GM12878 (cell line): ENCODE measurements around the gene ATXN7L1. TPM values are rescaled to one million over a fixed set of nuclear protein-coding genes. Genes with fewer than 3 reads are reported as not detected.

Experiments
- ATAC-seq: fragments of 200-7000 bp; cut with Tn5 transposase; 3 replicates; pipeline ENCODE4 v1.9.1; 2020; ENCODE audit warnings: mild to moderate bottlenecking, moderate library complexity
- BruUV-seq: library from RNA; stranded (reverse); fragments of 400-500 nt; replicated peaks from 2 replicates; lab custom pipeline; 2021; lab: Mats Ljungman, UMichigan
- CTCF ChIA-PET: fragments of 300-600 bp; sonication (Branson Sonifier 250); formaldehyde crosslinking; extraction: SDS; loops from one replicate; lab custom pipeline; 2021; ENCODE audit warnings: inconsistent platforms; lab: Yijun Ruan, JAX
- POLR2A ChIA-PET: fragments of 350-600 bp; formaldehyde crosslinking; extraction: SDS; loops from one replicate; lab custom pipeline; 2021; ENCODE audit warnings: inconsistent platforms; lab: Charles Lee
- RAD21 ChIA-PET: fragments of 300-600 bp; sonication (Branson Sonifier 250); formaldehyde crosslinking; loops from one replicate; lab custom pipeline; 2023; ENCODE audit warnings: antibody characterized with exemption; ENCODE audit not compliant: unreplicated experiment; lab: Charles Lee
- SMC1A ChIA-PET: fragments of 300-600 bp; sonication (Branson Sonifier 250); formaldehyde crosslinking; loops from one replicate; lab custom pipeline; 2023; ENCODE audit not compliant: unreplicated experiment, uncharacterized antibody; lab: Charles Lee
- DNase-seq: peaks from one replicate; pipeline ENCODE4 v3.0.0-alpha.2; 2011; ENCODE audit warnings: low read depth, low spot score
- FAIRE-seq: peaks from 3 replicates; lab custom pipeline; 2011; peaks lifted over from hg19 to GRCh38; lab: Jason Lieb, UNC
- H2AFZ ChIP-seq: 2 replicates; pipeline ENCODE4 v1.6.0; 2011; ENCODE audit warnings: low read depth, low read length, control low read depth; ENCODE audit not compliant: control insufficient read depth
- H3K27ac ChIP-seq: 2 replicates; pipeline ENCODE4 v1.5.1; 2011; ENCODE audit warnings: control low read depth; ENCODE audit not compliant: control insufficient read depth, insufficient read depth
- H3K27me3 ChIP-seq, 2 experiments: replicated peaks in 1 of 2; 2 replicates each; pipeline versions ENCODE4 v1.6.0 to v1.6.1; 2011; ENCODE audit warnings: low read length in 1 of 2; ENCODE audit not compliant: control insufficient read depth in 2 of 2, insufficient read depth in 2 of 2
- H3K36me3 ChIP-seq, 2 experiments: 2 replicates each; pipeline ENCODE4 v1.5.1; 2011; ENCODE audit warnings: low read length in 1 of 2; ENCODE audit not compliant: control insufficient read depth in 2 of 2, insufficient read depth in 2 of 2
- H3K4me1 ChIP-seq: 2 replicates; pipeline ENCODE4 v1.6.1; 2011; ENCODE audit warnings: mild to moderate bottlenecking, low read length, moderate library complexity, mixed read lengths; ENCODE audit not compliant: control insufficient read depth, insufficient read depth
- H3K4me2 ChIP-seq: 2 replicates; pipeline ENCODE4 v1.6.0; 2011; ENCODE audit warnings: control low read depth; ENCODE audit not compliant: control insufficient read depth, insufficient read depth
- H3K4me3 ChIP-seq: fragments of 200-600 bp; sonication (generic); 2 replicates; pipeline ENCODE4 v1.5.1; 2016
- H3K79me2 ChIP-seq: 2 replicates; pipeline ENCODE4 v1.6.0; 2011; ENCODE audit warnings: low read length; ENCODE audit not compliant: control insufficient read depth, insufficient read depth
- H3K9ac ChIP-seq: 2 replicates; pipeline ENCODE4 v1.8.0; 2011; ENCODE audit warnings: low read length, control low read depth, mixed read lengths; ENCODE audit not compliant: control insufficient read depth, insufficient read depth
- H3K9me3 ChIP-seq: replicated peaks from 3 replicates; pipeline ENCODE4 v1.5.1; 2011; ENCODE audit warnings: mild to moderate bottlenecking, low read length; ENCODE audit not compliant: control insufficient read depth, insufficient read depth
- H4K20me1 ChIP-seq: 2 replicates; pipeline ENCODE4 v1.6.0; 2011; ENCODE audit not compliant: control insufficient read depth, insufficient read depth
- ASH2L ChIP-seq: fragments of 300-600, 200-600 bp; sonication (generic); IDR thresholded peaks from 2 replicates; pipeline ENCODE4 v1.6.1; 2017; ENCODE audit warnings: low read depth, mild to moderate bottlenecking, borderline replicate concordance
- NBN ChIP-seq: fragments of 450-650 bp; IDR thresholded peaks from 2 replicates; pipeline ENCODE4 v1.6.1; 2016
- NFXL1 ChIP-seq: fragments of 450-650 bp; IDR thresholded peaks from 2 replicates; pipeline ENCODE4 v1.6.1; 2017; ENCODE audit warnings: antibody characterized with exemption, mild to moderate bottlenecking, borderline replicate concordance
- USF2 ChIP-seq: IDR thresholded peaks from 2 replicates; pipeline ENCODE4 v1.6.1; 2011; ENCODE audit warnings: low read depth, low read length, improper control_type of control experiment, borderline replicate concordance
- WGBS: methylation state at CpG from one replicate; pipeline ENCODE4 v1.1.6; 2016; ENCODE audit warnings: low lambda C conversion rate; ENCODE audit not compliant: insufficient replicate concordance, insufficient coverage; ENCODE audit errors: missing lambda C conversion rate; 5-methylcytosine and 5-hydroxymethylcytosine counted together
- in situ Hi-C: fragments of 300-500 bp; cut with MboI; formaldehyde crosslinking; loops from 9 replicates; pipeline ENCODE4 v1.14.3; 2018; ENCODE audit warnings: mixed read lengths
- intact Hi-C: fragments of 100-400 bp; cut with micrococcal nuclease; formaldehyde crosslinking; loops from one replicate; pipeline ENCODE4 v1.14.2; 2022; ENCODE audit not compliant: unreplicated experiment
- polyA plus RNA-seq, 11 experiments: library from polyadenylated mRNA; depleted of rRNA in 4 of 11; unstranded in 6 of 11; stranded (reverse) in 5 of 11; fragments of >200 nt; fragmentation: Nextera tagmentation in 4 of 11; fragmentation: Illumina TruSeq in 1 of 11; extraction: Ambion mirVana in 4 of 11; extraction: Trizol in 1 of 11; gene quantifications; 1 replicate in 1 of 11; 2 replicates in 10 of 11; pipeline versions ENCODE4 v1.2.1 to v1.2.3, GENCODE V29; 2011 to 2016; ENCODE audit warnings: inconsistent platforms in 2 of 11, missing spikeins in 2 of 11, low read depth in 1 of 11
- total RNA-seq, 4 experiments: library from RNA; depleted of rRNA in 3 of 4; stranded (reverse); fragments of >200 nt in 3 of 4; fragmentation: Illumina TruSeq in 1 of 4; extraction: Trizol in 1 of 4; gene quantifications; 2 replicates each; pipeline versions ENCODE4 v1.2.1 to v1.2.3, GENCODE V29; 2013 to 2021
- TF ChIP-seq, protein P1 (sequence below): IDR thresholded peaks from 2 replicates; pipeline ENCODE4 v1.6.1; 2012; ENCODE audit warnings: low read depth, low read length, improper control_type of control experiment

Gene ATXN7L1
- total and polyA plus RNA-seq, 10 of the 15 experiments (the other 5 are each of a cell fraction or from before 2014, with no cell fraction given) = 0.40 to 2.9 (median 1.2) TPM

- TF ChIP-seq NBN (no peak), USF2 (no peak)
Observed at GRCh38 chr7:105623378-105623777, 253.0 kb downstream of the ATXN7L1 start (continued).

DNA sequence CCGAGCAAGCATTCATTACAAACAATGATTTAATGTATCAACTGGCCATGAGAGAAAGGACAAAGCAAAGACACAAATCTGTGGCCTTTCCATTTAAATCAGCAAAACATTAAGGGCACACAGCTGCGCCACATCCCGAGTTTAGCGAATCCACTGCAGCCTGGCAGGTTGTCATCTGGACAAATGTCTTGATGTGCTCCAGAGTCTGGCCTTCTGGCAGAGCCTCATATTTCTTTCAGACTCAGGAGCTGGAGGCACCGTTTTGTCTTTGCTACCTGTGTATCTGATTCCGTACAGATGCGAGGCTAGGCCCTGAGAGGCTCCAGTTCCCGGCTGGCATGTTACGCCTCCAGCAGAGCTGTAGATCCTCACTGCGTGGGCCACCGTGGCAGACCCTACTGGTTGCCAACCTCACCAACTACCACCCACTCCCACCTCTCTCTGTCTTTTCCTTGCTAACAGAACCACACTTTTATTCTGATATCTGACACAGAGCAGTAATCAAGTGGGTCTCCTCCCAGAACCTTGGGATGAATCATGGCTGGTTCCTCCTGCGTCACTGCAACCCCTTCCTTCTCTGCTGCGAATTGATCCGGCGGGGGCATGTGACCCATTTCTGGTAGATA is 254.2 kb downstream of the ATXN7L1 start:
- intact Hi-C loops = no loop called here
- ChIA-PET RAD21 (no interaction called here), POLR2A (no interaction called here), CTCF (no interaction called here), SMC1A (no interaction called here)
- H2AFZ ChIP-seq = no peak overlapping the region
- H3K4me3 ChIP-seq = no peak overlapping the region
- TF ChIP-seq ASH2L = no peak
- no peak for TF ChIP-seq NFXL1
- TF ChIP-seq, protein P1, sequence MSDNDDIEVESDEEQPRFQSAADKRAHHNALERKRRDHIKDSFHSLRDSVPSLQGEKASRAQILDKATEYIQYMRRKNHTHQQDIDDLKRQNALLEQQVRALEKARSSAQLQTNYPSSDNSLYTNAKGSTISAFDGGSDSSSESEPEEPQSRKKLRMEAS = no peak
- BruUV-seq = no TSS peak
- H3K9ac ChIP-seq = no peak overlapping the region
- H3K79me2 ChIP-seq = no peaks in the 10 kb centered on the region
- H3K4me2 ChIP-seq = no peak overlapping the region
- 87% methylated on average over 15 of the region's 15 CpGs for WGBS
- FAIRE-seq (no peak), DNase-seq (no peak), ATAC-seq (no peak)
- in situ Hi-C loops = no loop called here
- no peak overlapping the region for H3K27ac ChIP-seq
- no peaks in the 10 kb centered on the region for H3K36me3 ChIP-seq
- H4K20me1 ChIP-seq = no peaks in the 10 kb centered on the region
- H3K4me1 ChIP-seq = no peaks in the 10 kb centered on the region
- H3K9me3 ChIP-seq = no peaks in the 10 kb centered on the region
- no peaks in the 10 kb centered on the region for H3K27me3 ChIP-seq
